ENCODE data around the gene TIMMDC1. TPM values are rescaled to one million over a fixed set of nuclear protein-coding genes. Genes with fewer than 3 reads are reported as not detected.

The TIMMDC1 gene, protein sequence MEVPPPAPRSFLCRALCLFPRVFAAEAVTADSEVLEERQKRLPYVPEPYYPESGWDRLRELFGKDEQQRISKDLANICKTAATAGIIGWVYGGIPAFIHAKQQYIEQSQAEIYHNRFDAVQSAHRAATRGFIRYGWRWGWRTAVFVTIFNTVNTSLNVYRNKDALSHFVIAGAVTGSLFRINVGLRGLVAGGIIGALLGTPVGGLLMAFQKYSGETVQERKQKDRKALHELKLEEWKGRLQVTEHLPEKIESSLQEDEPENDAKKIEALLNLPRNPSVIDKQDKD
- 128 and 153 TPM in 2 replicates for polyA plus RNA-seq (2012; rRNA removed)
- 134 and 151 TPM in 2 replicates for polyA plus RNA-seq (2012; cell fraction: cytosol; rRNA removed)
- polyA plus RNA-seq (2012; cell fraction: nucleus; rRNA removed) = 111 and 126 TPM in 2 replicates

DNA sequence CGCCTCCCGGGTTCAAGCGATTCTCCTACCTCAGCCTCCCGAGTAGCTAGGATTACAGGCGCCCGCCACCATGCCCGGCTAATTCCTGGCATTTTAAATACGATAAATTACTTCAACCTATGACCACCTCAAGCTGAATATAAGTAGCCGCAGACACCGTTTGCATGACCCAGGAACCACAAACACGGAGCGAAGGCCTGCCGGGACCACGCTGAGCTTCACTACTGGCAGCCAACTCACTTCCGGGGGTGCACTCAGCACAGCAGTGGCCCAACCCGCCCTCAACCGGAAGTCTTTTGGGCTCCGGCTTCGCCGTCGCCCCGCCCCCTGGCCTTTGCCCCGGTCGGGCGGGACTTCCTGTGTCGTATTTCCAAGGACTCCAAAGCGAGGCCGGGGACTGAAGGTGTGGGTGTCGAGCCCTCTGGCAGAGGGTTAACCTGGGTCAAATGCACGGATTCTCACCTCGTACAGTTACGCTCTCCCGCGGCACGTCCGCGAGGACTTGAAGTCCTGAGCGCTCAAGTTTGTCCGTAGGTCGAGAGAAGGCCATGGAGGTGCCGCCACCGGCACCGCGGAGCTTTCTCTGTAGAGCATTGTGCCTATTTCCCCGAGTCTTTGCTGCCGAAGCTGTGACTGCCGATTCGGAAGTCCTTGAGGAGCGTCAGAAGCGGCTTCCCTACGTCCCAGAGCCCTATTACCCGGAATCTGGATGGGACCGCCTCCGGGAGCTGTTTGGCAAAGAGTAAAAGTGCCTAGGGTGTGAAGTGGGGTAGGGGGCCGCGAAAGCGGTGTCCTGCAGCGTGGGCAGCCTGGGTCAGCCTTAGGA lies at the start of gene TIMMDC1:
Gene TIMMDC1, plus strand, starts transcription at position 362 of the 826 bp plus-strand sequence. Its CDS starts 187 bp downstream, at position 549.
- peak within 1 kb of the TSS; percentile 97 for H3K9ac ChIP-seq
- ChIA-PET POLR2A (interaction anchor here (0.5 to 3.1 kb wide), 21 partner anchors 9 to 851 kb away, joined by 3 to 21 read pairs (median 3); partner anchors contain the start of genes ADPRH, ARHGAP31, B4GALT4 and COX17), CTCF (interaction anchor here (0.6 to 1.4 kb wide), 6 partner anchors 151 to 614 kb away, joined by 3 to 7 read pairs (median 3); no protein-coding TSS in a partner anchor)
- peaks cover 2% of the 10 kb centered on the region for H3F3A ChIP-seq (replicated peaks; ENCODE audit: insufficient read depth)
- peaks cover 5 to 8% of the 10 kb centered on the region in 2 experiments for H3K36me3 ChIP-seq (replicated peaks in 1 of 2; ENCODE audit: control insufficient read depth in 1 of 2, insufficient read depth in 2 of 2, low read length in 1 of 2)
- DNase-seq = peak; percentile 93
- no peaks in the 10 kb centered on the region for H4K20me1 ChIP-seq (ENCODE audit: insufficient read depth)
- H3K4me2 ChIP-seq = peak within 1 kb of the TSS; percentile 94
- peaks cover 55% of the 10 kb centered on the region for H3K79me2 ChIP-seq (ENCODE audit: insufficient read depth)
- H3K27me3 ChIP-seq (ENCODE audit: insufficient read depth) = no peaks in the 10 kb centered on the region
- H3K27ac ChIP-seq (ENCODE audit: low read depth in 2 of 2, low read length in 1 of 2) = peak within 1 kb of the TSS; percentile 93 to 95
- H3K9me2 ChIP-seq = no peaks in the 10 kb centered on the region
- WGBS (ENCODE audit: low lambda C conversion rate) = under 1% methylated on average over 41 of the region's 58 CpGs
- H3K4me3 ChIP-seq (ENCODE audit: low read depth in 2 of 2, low read length in 1 of 2) = peak within 1 kb of the TSS; percentile 77 to 99
- H3K4me1 ChIP-seq (ENCODE audit: control insufficient read depth in 1 of 2, insufficient read depth in 2 of 2, low read depth in 1 of 2, low read length in 1 of 2) = peaks cover 0 to 8% of the 10 kb centered on the region in 2 experiments; a peak in 1 of 4 replicates
- H2AFZ ChIP-seq (ENCODE audit: low read depth) = peak within 1 kb of the TSS; percentile 96
- H3K9me3 ChIP-seq = no peaks in the 10 kb centered on the region
- TF ChIP-seq FOSL2 (IDR thresholded peaks at IDR 0.05; ENCODE audit: borderline replicate concordance, low read depth) (no peak), POLR2AphosphoS5 (IDR thresholded peaks at IDR 0.05; ENCODE audit: low read depth, low read length) (peak; percentile 97), FOXJ3 (CRISPR knock-in tag; IDR thresholded peaks at IDR 0.05) (no peak; the same call in 1 of the 2 replicates), SIN3A (IDR thresholded peaks at IDR 0.05; ENCODE audit: borderline replicate concordance, low read depth, low read length) (peak; percentile 61; the same call in 1 of the 2 replicates), NFIC (IDR thresholded peaks at IDR 0.05; ENCODE audit: borderline replicate concordance) (peak; percentile 18; the same call in 1 of the 2 replicates), TAF1 (IDR thresholded peaks at IDR 0.05; ENCODE audit: borderline replicate concordance, low read depth, low read length) (peak; percentile 85), RXRA (IDR thresholded peaks at IDR 0.05; ENCODE audit: borderline replicate concordance, low read depth) (no peak), YY1 (IDR thresholded peaks at IDR 0.05; ENCODE audit: low read depth) (peak; percentile 62; the same call in 1 of the 2 replicates), GABPA (IDR thresholded peaks at IDR 0.05; ENCODE audit: low read depth) (peak; percentile 96), MXI1 (IDR thresholded peaks at IDR 0.05; ENCODE audit: low read depth, low read length) (peak; percentile 85), NRF1 (IDR thresholded peaks at IDR 0.05; ENCODE audit: low read depth, low read length) (no peak), TCF12 (IDR thresholded peaks at IDR 0.05) (no peak), SMC3 (IDR thresholded peaks at IDR 0.05; ENCODE audit: low read depth, low read length) (peak; percentile 6; the same call in 1 of the 2 replicates), RCOR1 (IDR thresholded peaks at IDR 0.05; ENCODE audit: low read length) (no peak; the same call in 1 of the 2 replicates), RFX5 (IDR thresholded peaks at IDR 0.05; ENCODE audit: low read length) (no peak), ELF1 (IDR thresholded peaks at IDR 0.05) (peak; percentile 90), RAD21 (IDR thresholded peaks at IDR 0.05; ENCODE audit: low read length) (peak; percentile 3; the same call in 1 of the 2 replicates), CHD2 (IDR thresholded peaks at IDR 0.05; ENCODE audit: low read length, partially characterized antibody) (peak; percentile 96), MEF2A (IDR thresholded peaks at IDR 0.05; ENCODE audit: borderline replicate concordance, low read depth) (no peak)
- TF ChIP-seq, protein P1, sequence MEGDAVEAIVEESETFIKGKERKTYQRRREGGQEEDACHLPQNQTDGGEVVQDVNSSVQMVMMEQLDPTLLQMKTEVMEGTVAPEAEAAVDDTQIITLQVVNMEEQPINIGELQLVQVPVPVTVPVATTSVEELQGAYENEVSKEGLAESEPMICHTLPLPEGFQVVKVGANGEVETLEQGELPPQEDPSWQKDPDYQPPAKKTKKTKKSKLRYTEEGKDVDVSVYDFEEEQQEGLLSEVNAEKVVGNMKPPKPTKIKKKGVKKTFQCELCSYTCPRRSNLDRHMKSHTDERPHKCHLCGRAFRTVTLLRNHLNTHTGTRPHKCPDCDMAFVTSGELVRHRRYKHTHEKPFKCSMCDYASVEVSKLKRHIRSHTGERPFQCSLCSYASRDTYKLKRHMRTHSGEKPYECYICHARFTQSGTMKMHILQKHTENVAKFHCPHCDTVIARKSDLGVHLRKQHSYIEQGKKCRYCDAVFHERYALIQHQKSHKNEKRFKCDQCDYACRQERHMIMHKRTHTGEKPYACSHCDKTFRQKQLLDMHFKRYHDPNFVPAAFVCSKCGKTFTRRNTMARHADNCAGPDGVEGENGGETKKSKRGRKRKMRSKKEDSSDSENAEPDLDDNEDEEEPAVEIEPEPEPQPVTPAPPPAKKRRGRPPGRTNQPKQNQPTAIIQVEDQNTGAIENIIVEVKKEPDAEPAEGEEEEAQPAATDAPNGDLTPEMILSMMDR (IDR thresholded peaks at IDR 0.05) = no peak
- TF ChIP-seq, protein P2, sequence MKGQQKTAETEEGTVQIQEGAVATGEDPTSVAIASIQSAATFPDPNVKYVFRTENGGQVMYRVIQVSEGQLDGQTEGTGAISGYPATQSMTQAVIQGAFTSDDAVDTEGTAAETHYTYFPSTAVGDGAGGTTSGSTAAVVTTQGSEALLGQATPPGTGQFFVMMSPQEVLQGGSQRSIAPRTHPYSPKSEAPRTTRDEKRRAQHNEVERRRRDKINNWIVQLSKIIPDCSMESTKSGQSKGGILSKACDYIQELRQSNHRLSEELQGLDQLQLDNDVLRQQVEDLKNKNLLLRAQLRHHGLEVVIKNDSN (IDR thresholded peaks at IDR 0.05; ENCODE audit: borderline replicate concordance, low read depth) = 0 out of 2 replicates have a peak, but pooled peaks have one; percentile 25
- TF ChIP-seq, protein P3, sequence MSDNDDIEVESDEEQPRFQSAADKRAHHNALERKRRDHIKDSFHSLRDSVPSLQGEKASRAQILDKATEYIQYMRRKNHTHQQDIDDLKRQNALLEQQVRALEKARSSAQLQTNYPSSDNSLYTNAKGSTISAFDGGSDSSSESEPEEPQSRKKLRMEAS (IDR thresholded peaks at IDR 0.05; ENCODE audit: low read depth) = peak; percentile 96
- TF ChIP-seq, protein P4, sequence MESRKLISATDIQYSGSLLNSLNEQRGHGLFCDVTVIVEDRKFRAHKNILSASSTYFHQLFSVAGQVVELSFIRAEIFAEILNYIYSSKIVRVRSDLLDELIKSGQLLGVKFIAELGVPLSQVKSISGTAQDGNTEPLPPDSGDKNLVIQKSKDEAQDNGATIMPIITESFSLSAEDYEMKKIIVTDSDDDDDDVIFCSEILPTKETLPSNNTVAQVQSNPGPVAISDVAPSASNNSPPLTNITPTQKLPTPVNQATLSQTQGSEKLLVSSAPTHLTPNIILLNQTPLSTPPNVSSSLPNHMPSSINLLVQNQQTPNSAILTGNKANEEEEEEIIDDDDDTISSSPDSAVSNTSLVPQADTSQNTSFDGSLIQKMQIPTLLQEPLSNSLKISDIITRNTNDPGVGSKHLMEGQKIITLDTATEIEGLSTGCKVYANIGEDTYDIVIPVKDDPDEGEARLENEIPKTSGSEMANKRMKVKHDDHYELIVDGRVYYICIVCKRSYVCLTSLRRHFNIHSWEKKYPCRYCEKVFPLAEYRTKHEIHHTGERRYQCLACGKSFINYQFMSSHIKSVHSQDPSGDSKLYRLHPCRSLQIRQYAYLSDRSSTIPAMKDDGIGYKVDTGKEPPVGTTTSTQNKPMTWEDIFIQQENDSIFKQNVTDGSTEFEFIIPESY (IDR thresholded peaks at IDR 0.05; ENCODE audit: borderline replicate concordance, low read depth) = no peak
- TF ChIP-seq, protein P5, sequence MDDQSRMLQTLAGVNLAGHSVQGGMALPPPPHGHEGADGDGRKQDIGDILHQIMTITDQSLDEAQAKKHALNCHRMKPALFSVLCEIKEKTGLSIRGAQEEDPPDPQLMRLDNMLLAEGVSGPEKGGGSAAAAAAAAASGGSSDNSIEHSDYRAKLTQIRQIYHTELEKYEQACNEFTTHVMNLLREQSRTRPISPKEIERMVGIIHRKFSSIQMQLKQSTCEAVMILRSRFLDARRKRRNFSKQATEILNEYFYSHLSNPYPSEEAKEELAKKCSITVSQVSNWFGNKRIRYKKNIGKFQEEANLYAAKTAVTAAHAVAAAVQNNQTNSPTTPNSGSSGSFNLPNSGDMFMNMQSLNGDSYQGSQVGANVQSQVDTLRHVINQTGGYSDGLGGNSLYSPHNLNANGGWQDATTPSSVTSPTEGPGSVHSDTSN (IDR thresholded peaks at IDR 0.05) = no peak
